Mucosa of descending colon (tissue), 3 donors: ENCODE measurements around the gene DSG3. TPM values are rescaled to one million over a fixed set of nuclear protein-coding genes. Genes with fewer than 3 reads are reported as not detected.

Experiments used
- ATAC-seq: fragments of 200-7000 bp; cut with Tn5 transposase; one replicate; pipeline ENCODE4 v1.9.1; 2020; ENCODE audit warnings: mild to moderate bottlenecking, moderate library complexity
- DNase-seq, 3 donors: peaks; one replicate each; pipeline ENCODE4 v3.0.0-alpha.2; 2020
- H3K36me3 ChIP-seq: fragments of 200-600 bp; one replicate; pipeline ENCODE4 v1.8.0; 2021; ENCODE audit warnings: low read depth, mild to moderate bottlenecking
- H3K4me1 ChIP-seq: fragments of 200-600 bp; one replicate; pipeline ENCODE4 v1.8.0; 2021; ENCODE audit warnings: low read depth, mild to moderate bottlenecking
- H3K4me3 ChIP-seq: fragments of 200-600 bp; one replicate; pipeline ENCODE4 v1.8.0; 2021; ENCODE audit warnings: mild to moderate bottlenecking
- H3K9me3 ChIP-seq: fragments of 200-600 bp; one replicate; pipeline ENCODE4 v1.8.0; 2021; ENCODE audit warnings: mild to moderate bottlenecking
- intact Hi-C, 2 donors: fragments of 100-400 bp; cut with DNase I in 1 of 2; cut with micrococcal nuclease in 1 of 2; formaldehyde crosslinking; loops; one replicate each; pipeline versions ENCODE4 v1.11.0 to v1.11.1; 2022; cut with DNase I, micrococcal nuclease
- long read RNA-seq, 2 donors: library from polyadenylated mRNA; unstranded; transcript quantifications; one replicate each; pipeline ENCODE4 v2.0.0, GENCODE V29; 2019 to 2021
- total RNA-seq, 3 donors: library from RNA; stranded (reverse); fragmentation: NEBNext Ultra II Directional in 2 of 3; extraction: Animal tissue kit (Norgen Biotek cat#: 25700) in 2 of 3; gene quantifications; one replicate each; pipeline versions ENCODE4 v1.2.1 to v1.2.4, GENCODE V29; 2021 to 2023
- TF ChIP-seq, protein P1 (sequence below): fragments of 200-600 bp; IDR thresholded peaks from one replicate; pipeline ENCODE4 v1.8.0; 2022; ENCODE audit warnings: antibody characterized with exemption, mild to moderate bottlenecking
- donor health status: DM: no; HTN: no; CAD: no; lungs with moderate emphysema.
- donor health status: DM: no; HTN: no; CAD: no.
- donor health status: DM: no; HTN: yes; CAD: no.

Gene DSG3, protein sequence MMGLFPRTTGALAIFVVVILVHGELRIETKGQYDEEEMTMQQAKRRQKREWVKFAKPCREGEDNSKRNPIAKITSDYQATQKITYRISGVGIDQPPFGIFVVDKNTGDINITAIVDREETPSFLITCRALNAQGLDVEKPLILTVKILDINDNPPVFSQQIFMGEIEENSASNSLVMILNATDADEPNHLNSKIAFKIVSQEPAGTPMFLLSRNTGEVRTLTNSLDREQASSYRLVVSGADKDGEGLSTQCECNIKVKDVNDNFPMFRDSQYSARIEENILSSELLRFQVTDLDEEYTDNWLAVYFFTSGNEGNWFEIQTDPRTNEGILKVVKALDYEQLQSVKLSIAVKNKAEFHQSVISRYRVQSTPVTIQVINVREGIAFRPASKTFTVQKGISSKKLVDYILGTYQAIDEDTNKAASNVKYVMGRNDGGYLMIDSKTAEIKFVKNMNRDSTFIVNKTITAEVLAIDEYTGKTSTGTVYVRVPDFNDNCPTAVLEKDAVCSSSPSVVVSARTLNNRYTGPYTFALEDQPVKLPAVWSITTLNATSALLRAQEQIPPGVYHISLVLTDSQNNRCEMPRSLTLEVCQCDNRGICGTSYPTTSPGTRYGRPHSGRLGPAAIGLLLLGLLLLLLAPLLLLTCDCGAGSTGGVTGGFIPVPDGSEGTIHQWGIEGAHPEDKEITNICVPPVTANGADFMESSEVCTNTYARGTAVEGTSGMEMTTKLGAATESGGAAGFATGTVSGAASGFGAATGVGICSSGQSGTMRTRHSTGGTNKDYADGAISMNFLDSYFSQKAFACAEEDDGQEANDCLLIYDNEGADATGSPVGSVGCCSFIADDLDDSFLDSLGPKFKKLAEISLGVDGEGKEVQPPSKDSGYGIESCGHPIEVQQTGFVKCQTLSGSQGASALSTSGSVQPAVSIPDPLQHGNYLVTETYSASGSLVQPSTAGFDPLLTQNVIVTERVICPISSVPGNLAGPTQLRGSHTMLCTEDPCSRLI
- total RNA-seq = 1 to 10 TPM in 1 of 3 donors, under 1 TPM in 2; 0.06 to 1.0 (median 0.14) TPM
- long read RNA-seq, donor 1 = 0 reads
- long read RNA-seq, donor 2 = 0 reads

- TF ChIP-seq, protein P1, sequence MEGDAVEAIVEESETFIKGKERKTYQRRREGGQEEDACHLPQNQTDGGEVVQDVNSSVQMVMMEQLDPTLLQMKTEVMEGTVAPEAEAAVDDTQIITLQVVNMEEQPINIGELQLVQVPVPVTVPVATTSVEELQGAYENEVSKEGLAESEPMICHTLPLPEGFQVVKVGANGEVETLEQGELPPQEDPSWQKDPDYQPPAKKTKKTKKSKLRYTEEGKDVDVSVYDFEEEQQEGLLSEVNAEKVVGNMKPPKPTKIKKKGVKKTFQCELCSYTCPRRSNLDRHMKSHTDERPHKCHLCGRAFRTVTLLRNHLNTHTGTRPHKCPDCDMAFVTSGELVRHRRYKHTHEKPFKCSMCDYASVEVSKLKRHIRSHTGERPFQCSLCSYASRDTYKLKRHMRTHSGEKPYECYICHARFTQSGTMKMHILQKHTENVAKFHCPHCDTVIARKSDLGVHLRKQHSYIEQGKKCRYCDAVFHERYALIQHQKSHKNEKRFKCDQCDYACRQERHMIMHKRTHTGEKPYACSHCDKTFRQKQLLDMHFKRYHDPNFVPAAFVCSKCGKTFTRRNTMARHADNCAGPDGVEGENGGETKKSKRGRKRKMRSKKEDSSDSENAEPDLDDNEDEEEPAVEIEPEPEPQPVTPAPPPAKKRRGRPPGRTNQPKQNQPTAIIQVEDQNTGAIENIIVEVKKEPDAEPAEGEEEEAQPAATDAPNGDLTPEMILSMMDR = no peak
- intact Hi-C loops = no loop called here
- peak; percentile 58 for ATAC-seq
- H3K9me3 ChIP-seq = no peaks in the 10 kb centered on the region
- DNase-seq = no peak
- H3K4me1 ChIP-seq = no peaks in the 10 kb centered on the region
- H3K36me3 ChIP-seq = no peaks in the 10 kb centered on the region
- no peak within 1 kb of the TSS for H3K4me3 ChIP-seq
These were observed at the start of gene DSG3 for GRCh38 chr18:31447530-31448191. Gene DSG3, plus strand, starts transcription at chr18:31447741. Its CDS starts 137 bp downstream, at chr18:31447878.

- Histone ChIP-seq H3K4me1 (peaks cover 5% of the 10 kb centered on the region), H3K4me3 (no peak overlapping the region), H3K9me3 (no peaks in the 10 kb centered on the region), H3K36me3 (no peaks in the 10 kb centered on the region)
- intact Hi-C loops = no loop called here
- no peak for DNase-seq
- TF ChIP-seq, protein P1 = no peak
- no peak for ATAC-seq
These were observed 49.4 kb upstream of the DSG3 start for GRCh38 chr18:31398191-31398590.

DNA sequence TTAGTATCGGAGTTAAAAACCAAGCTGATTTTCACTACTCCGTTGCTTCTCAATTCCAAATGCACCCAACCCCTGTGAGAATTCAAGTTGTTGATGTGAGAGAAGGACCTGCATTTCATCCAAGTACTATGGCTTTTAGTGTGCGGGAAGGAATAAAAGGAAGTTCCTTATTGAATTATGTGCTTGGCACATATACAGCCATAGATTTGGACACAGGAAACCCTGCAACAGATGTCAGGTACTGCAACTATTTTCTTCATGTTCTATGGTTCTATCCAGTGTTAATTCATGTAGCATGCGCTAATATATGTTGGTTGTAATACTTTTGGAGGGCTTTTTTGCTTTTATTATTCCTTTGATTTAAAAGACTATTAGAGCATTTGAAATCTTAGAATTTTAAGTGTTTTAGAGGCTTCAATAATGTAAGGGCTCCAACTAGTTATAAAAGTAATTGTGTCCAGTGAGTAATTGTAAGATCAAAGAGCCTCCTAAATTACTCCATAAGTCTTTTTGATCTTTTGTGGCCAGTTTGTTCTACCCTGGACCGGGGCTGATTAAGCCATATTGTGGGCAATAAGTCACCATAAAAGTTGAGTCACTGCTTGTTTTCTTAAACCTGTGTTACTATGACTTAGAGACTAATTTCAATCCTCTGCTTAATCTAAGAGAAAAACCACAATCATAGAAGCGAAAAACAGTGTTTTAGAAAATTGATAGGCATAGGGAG is 48.1 kb upstream of the DSG3 start:
- intact Hi-C loops = no loop called here
- H3K4me3 ChIP-seq = no peak overlapping the region
- peak; percentile 74 for ATAC-seq
- peak in 1 of 3 donors; percentile 54 for DNase-seq
- peaks cover 5% of the 10 kb centered on the region for H3K4me1 ChIP-seq
- H3K36me3 ChIP-seq = no peaks in the 10 kb centered on the region
- H3K9me3 ChIP-seq = no peaks in the 10 kb centered on the region
- TF ChIP-seq, protein P1 = no peak

DNA sequence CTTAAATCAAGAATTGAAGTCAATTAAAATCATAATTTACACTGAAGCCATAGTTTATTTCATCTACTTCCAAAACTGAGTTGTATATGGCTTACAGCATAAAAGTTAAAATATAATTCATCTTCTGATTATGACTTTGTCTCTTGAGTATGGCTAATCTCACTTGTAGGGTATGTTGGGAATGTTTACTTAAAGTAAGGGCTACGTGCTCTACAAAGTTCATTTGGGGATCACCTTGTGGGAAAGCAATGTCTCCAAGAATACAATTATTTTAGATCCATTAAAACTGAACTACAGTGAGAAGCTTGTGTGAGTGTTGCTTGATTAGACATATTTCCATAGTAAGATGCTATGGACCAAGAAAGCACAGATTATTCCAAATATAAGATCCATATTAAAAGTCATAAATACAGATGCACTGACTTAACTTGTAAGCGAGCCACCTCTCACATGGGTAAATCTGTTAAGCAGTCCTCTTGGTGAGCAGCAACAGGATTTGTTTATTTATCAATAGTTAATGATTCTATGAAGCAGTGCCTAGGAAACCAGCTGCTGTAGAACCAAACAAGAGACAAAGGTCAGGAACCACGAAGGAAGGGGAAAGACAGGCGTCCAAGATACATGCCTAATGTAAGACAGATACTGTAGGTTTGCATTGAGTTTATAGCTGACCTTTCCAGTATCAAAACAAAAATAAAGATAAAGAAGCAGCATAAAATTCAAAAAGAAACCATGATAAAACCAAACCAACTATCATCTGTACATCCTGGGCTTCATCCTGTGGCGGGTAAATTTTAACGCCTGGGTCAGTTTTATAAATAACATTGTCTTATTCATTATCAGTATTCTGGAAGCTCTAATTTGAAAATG is 46.1 kb upstream of the DSG3 start:
- Histone ChIP-seq H3K4me3 (no peak overlapping the region), H3K4me1 (peaks cover 5% of the 10 kb centered on the region), H3K9me3 (no peaks in the 10 kb centered on the region), H3K36me3 (no peaks in the 10 kb centered on the region)
- intact Hi-C loops = no loop called here
- ATAC-seq (peak; percentile 52), DNase-seq (peak in 1 of 3 donors; percentile 32)
- TF ChIP-seq, protein P1 = no peak
